Effector memory CD8-positive, alpha-beta T cell (primary cell): Measurements from ENCODE around the gene KCTD16.

Experiments
- ATAC-seq: fragments of 150-1000 bp; cut with Tn5 transposase; replicated peaks from 2 replicates; pipeline ENCODE4 v1.10.0; 2021; ENCODE audit warnings: mild to moderate bottlenecking, moderate library complexity
- DNase-seq, 3 experiments: peaks; one replicate each; pipeline ENCODE4 v3.0.0; 2021
- H3K27ac Mint-ChIP-seq, 2 donors: one replicate each; pipeline ENCODE4 v1.8.0; 2022; ENCODE audit warnings: mild to moderate bottlenecking in 2 of 2, mixed read lengths in 2 of 2, moderate library complexity in 2 of 2
- H3K27me3 Mint-ChIP-seq, 2 donors: one replicate each; pipeline ENCODE4 v1.8.0; 2022; ENCODE audit warnings: mixed read lengths in 2 of 2
- H3K36me3 Mint-ChIP-seq: one replicate; pipeline ENCODE4 v1.8.0; 2022; ENCODE audit warnings: mild to moderate bottlenecking, moderate library complexity, mixed read lengths; ENCODE audit not compliant: insufficient read depth
- H3K4me1 Mint-ChIP-seq, 2 donors: one replicate each; pipeline ENCODE4 v1.8.0; 2022; ENCODE audit warnings: low read depth in 2 of 2, mixed read lengths in 2 of 2
- H3K4me3 Mint-ChIP-seq, 2 donors: one replicate each; pipeline ENCODE4 v1.8.0; 2022; ENCODE audit warnings: mild to moderate bottlenecking in 2 of 2, mixed read lengths in 2 of 2, moderate library complexity in 2 of 2
- H3K9me3 Mint-ChIP-seq, 2 donors: one replicate each; pipeline ENCODE4 v1.8.0; 2022; ENCODE audit warnings: mixed read lengths in 2 of 2

Gene KCTD16

GRCh38 chr5:144249755-144250464 lies 79.2 kb downstream of the KCTD16 start:
- peaks cover 13 to 42% of the 10 kb centered on the region in 2 donors for H3K27me3 Mint-ChIP-seq
- H3K4me3 Mint-ChIP-seq = no peak overlapping the region

GRCh38 chr5:144254552-144254951 lies 83.9 kb downstream of the KCTD16 start:
- Mint-ChIP-seq H3K4me3 (no peak overlapping the region), H3K27ac (no peak overlapping the region), H3K36me3 (no peaks in the 10 kb centered on the region), H3K4me1 (no peaks in the 10 kb centered on the region), H3K27me3 (peaks cover 7 to 15% of the 10 kb centered on the region in 2 donors), H3K9me3 (no peaks in the 10 kb centered on the region)
- ATAC-seq (no peak), DNase-seq (no peak)

More at GRCh38 chr5:144249755-144250464, 79.2 kb downstream of the KCTD16 start:
- no peaks in the 10 kb centered on the region for H3K9me3 Mint-ChIP-seq
- ATAC-seq (no peak), DNase-seq (no peak)
- no peaks in the 10 kb centered on the region for H3K36me3 Mint-ChIP-seq
- H3K27ac Mint-ChIP-seq = no peak overlapping the region
- no peaks in the 10 kb centered on the region for H3K4me1 Mint-ChIP-seq

GRCh38 chr5:144260121-144260520 lies 89.4 kb downstream of the KCTD16 start:
- Mint-ChIP-seq H3K36me3 (no peaks in the 10 kb centered on the region), H3K4me3 (no peak overlapping the region), H3K27me3 (peaks cover 5 to 34% of the 10 kb centered on the region in 2 donors), H3K9me3 (no peaks in the 10 kb centered on the region), H3K4me1 (no peaks in the 10 kb centered on the region), H3K27ac (no peak overlapping the region)
- no peak for ATAC-seq
- DNase-seq = no peak

GRCh38 chr5:144265643-144266247 lies 95.1 kb downstream of the KCTD16 start:
- H3K4me1 Mint-ChIP-seq = no peaks in the 10 kb centered on the region
- H3K9me3 Mint-ChIP-seq = no peaks in the 10 kb centered on the region
- DNase-seq = no peak
- H3K27ac Mint-ChIP-seq = no peak overlapping the region
- H3K36me3 Mint-ChIP-seq = no peaks in the 10 kb centered on the region
- no peak for ATAC-seq
- peaks cover 38 to 56% of the 10 kb centered on the region in 2 donors for H3K27me3 Mint-ChIP-seq
- H3K4me3 Mint-ChIP-seq = no peak overlapping the region

GRCh38 chr5:144267961-144268513 lies 97.4 kb downstream of the KCTD16 start:
- H3K27me3 Mint-ChIP-seq = peaks cover 33 to 38% of the 10 kb centered on the region in 2 donors
- no peak for ATAC-seq
- H3K4me3 Mint-ChIP-seq = no peak overlapping the region
- H3K9me3 Mint-ChIP-seq = no peaks in the 10 kb centered on the region
- H3K27ac Mint-ChIP-seq = no peak overlapping the region
- no peak for DNase-seq
- H3K4me1 Mint-ChIP-seq = no peaks in the 10 kb centered on the region
- no peaks in the 10 kb centered on the region for H3K36me3 Mint-ChIP-seq

GRCh38 chr5:144273232-144274027 lies 102.8 kb downstream of the KCTD16 start:
- no peaks in the 10 kb centered on the region for H3K9me3 Mint-ChIP-seq
- no peaks in the 10 kb centered on the region for H3K36me3 Mint-ChIP-seq
- ATAC-seq (no peak), DNase-seq (no peak)
- H3K4me1 Mint-ChIP-seq = no peaks in the 10 kb centered on the region
- no peak overlapping the region for H3K27ac Mint-ChIP-seq
- H3K4me3 Mint-ChIP-seq = no peak overlapping the region
- H3K27me3 Mint-ChIP-seq = peaks cover 8 to 10% of the 10 kb centered on the region in 2 donors

GRCh38 chr5:144275329-144275728 lies 104.7 kb downstream of the KCTD16 start:
- no peaks in the 10 kb centered on the region for H3K36me3 Mint-ChIP-seq
- DNase-seq (no peak), ATAC-seq (no peak)
- no peaks in the 10 kb centered on the region for H3K4me1 Mint-ChIP-seq
- no peaks in the 10 kb centered on the region for H3K9me3 Mint-ChIP-seq
- H3K27ac Mint-ChIP-seq = no peak overlapping the region
- peaks cover 0 to under 1% of the 10 kb centered on the region in 2 donors for H3K27me3 Mint-ChIP-seq
- no peak overlapping the region for H3K4me3 Mint-ChIP-seq

GRCh38 chr5:144276034-144276822 lies 105.6 kb downstream of the KCTD16 start:
- DNase-seq (no peak), ATAC-seq (no peak)
- H3K4me1 Mint-ChIP-seq = no peaks in the 10 kb centered on the region
- no peak overlapping the region for H3K27ac Mint-ChIP-seq
- no peaks in the 10 kb centered on the region for H3K36me3 Mint-ChIP-seq
- no peaks in the 10 kb centered on the region for H3K9me3 Mint-ChIP-seq
- no peak overlapping the region for H3K4me3 Mint-ChIP-seq
- peaks cover 0 to 10% of the 10 kb centered on the region in 2 donors for H3K27me3 Mint-ChIP-seq

- ATAC-seq (no peak), DNase-seq (no peak)
- no peaks in the 10 kb centered on the region for H3K9me3 Mint-ChIP-seq
- H3K4me1 Mint-ChIP-seq = no peaks in the 10 kb centered on the region
- no peak overlapping the region for H3K27ac Mint-ChIP-seq
- peaks cover 2 to 19% of the 10 kb centered on the region in 2 donors for H3K27me3 Mint-ChIP-seq
- no peaks in the 10 kb centered on the region for H3K36me3 Mint-ChIP-seq
- H3K4me3 Mint-ChIP-seq = no peak overlapping the region
Observed at GRCh38 chr5:144281784-144282183, 111.1 kb downstream of the KCTD16 start.

- Mint-ChIP-seq H3K27me3 (peaks cover 6 to 19% of the 10 kb centered on the region in 2 donors), H3K4me1 (no peaks in the 10 kb centered on the region), H3K36me3 (no peaks in the 10 kb centered on the region), H3K9me3 (no peaks in the 10 kb centered on the region), H3K27ac (no peak overlapping the region), H3K4me3 (no peak overlapping the region)
- ATAC-seq = no peak
- DNase-seq = no peak
Observed at GRCh38 chr5:144284036-144284435, 113.4 kb downstream of the KCTD16 start.

- Mint-ChIP-seq H3K27me3 (peaks cover 6 to 19% of the 10 kb centered on the region in 2 donors), H3K9me3 (no peaks in the 10 kb centered on the region), H3K4me1 (no peaks in the 10 kb centered on the region), H3K4me3 (no peak overlapping the region), H3K36me3 (no peaks in the 10 kb centered on the region), H3K27ac (no peak overlapping the region)
- no peak for ATAC-seq
- no peak for DNase-seq
Observed at GRCh38 chr5:144284931-144285502, 114.3 kb downstream of the KCTD16 start.

GRCh38 chr5:144289277-144289676 lies 118.6 kb downstream of the KCTD16 start:
- Mint-ChIP-seq H3K27ac (no peak overlapping the region), H3K4me1 (no peaks in the 10 kb centered on the region), H3K4me3 (no peak overlapping the region), H3K9me3 (no peaks in the 10 kb centered on the region), H3K36me3 (no peaks in the 10 kb centered on the region), H3K27me3 (peaks cover 6 to 10% of the 10 kb centered on the region in 2 donors)
- ATAC-seq (no peak), DNase-seq (no peak)

GRCh38 chr5:144292029-144292428 lies 121.4 kb downstream of the KCTD16 start:
- Mint-ChIP-seq H3K27me3 (peaks cover 7 to 10% of the 10 kb centered on the region in 2 donors), H3K4me1 (no peaks in the 10 kb centered on the region), H3K4me3 (no peak overlapping the region), H3K9me3 (no peaks in the 10 kb centered on the region), H3K27ac (no peak overlapping the region), H3K36me3 (no peaks in the 10 kb centered on the region)
- ATAC-seq (no peak), DNase-seq (no peak)
